Naive thymus-derived CD4-positive, alpha-beta T cell (primary cell): ENCODE data around the gene ATP8A2. TPM values are rescaled to one million over a fixed set of nuclear protein-coding genes. Genes with fewer than 3 reads are reported as not detected.

Experiments
- ATAC-seq: fragments of 150-1000 bp; cut with Tn5 transposase; 2 replicates; pipeline ENCODE4 v1.10.0; 2021; ENCODE audit warnings: mild to moderate bottlenecking, moderate library complexity
- CTCF ChIA-PET: fragments of 350-600 bp; sonication (Branson Sonifier 250); formaldehyde crosslinking; loops from one replicate; lab custom pipeline; 2021; ENCODE audit warnings: antibody characterized with exemption; lab: Charles Lee
- POLR2A ChIA-PET: fragments of 350-600 bp; sonication (Branson Sonifier 250); formaldehyde crosslinking; loops from one replicate; lab custom pipeline; 2021; ENCODE audit warnings: antibody characterized with exemption, inconsistent platforms; lab: Charles Lee
- DNase-seq, 9 donors: peaks; one replicate each; pipeline versions ENCODE4 v3.0.0 to v3.0.0-alpha.2; 2020 to 2022; ENCODE audit warnings: mixed read lengths in 1 of 9
- H3K27ac ChIP-seq: one replicate; pipeline ENCODE4 v1.7.0; 2013; ENCODE audit warnings: mild to moderate bottlenecking, low read depth, low read length, moderate library complexity
- H3K27me3 ChIP-seq, 2 donors: one replicate each; pipeline ENCODE4 v1.7.0; 2013; ENCODE audit warnings: low read length in 2 of 2, mild to moderate bottlenecking in 2 of 2, moderate library complexity in 2 of 2; ENCODE audit not compliant: control insufficient read depth in 2 of 2, insufficient read depth in 2 of 2
- H3K36me3 ChIP-seq, 3 experiments: 1 replicate in 2 of 3; 2 replicates in 1 of 3; pipeline ENCODE4 v1.7.0; 2013; ENCODE audit warnings: low read length in 3 of 3, mild to moderate bottlenecking in 3 of 3, moderate library complexity in 1 of 3; ENCODE audit not compliant: insufficient read depth in 3 of 3, control insufficient read depth in 2 of 3
- H3K4me1 ChIP-seq, 2 donors: one replicate each; pipeline ENCODE4 v1.7.0; 2013; ENCODE audit warnings: low read length in 2 of 2, mild to moderate bottlenecking in 2 of 2, moderate library complexity in 1 of 2; ENCODE audit not compliant: control insufficient read depth in 2 of 2, insufficient read depth in 2 of 2
- H3K4me3 ChIP-seq: 2 replicates; pipeline ENCODE4 v1.7.0; 2013; ENCODE audit warnings: mild to moderate bottlenecking, low read length
- H3K9me3 ChIP-seq, 3 experiments: 1 replicate in 2 of 3; 2 replicates in 1 of 3; pipeline ENCODE4 v1.7.0; 2013; ENCODE audit warnings: low read length in 3 of 3; ENCODE audit not compliant: control insufficient read depth in 2 of 3
- H3K27ac Mint-ChIP-seq, 9 donors: one replicate each; pipeline ENCODE4 v1.8.0; 2020 to 2022; ENCODE audit warnings: mixed read lengths in 9 of 9, mild to moderate bottlenecking in 8 of 9, moderate library complexity in 5 of 9, inconsistent platforms in 2 of 9
- H3K27me3 Mint-ChIP-seq, 5 donors: one replicate each; pipeline ENCODE4 v1.8.0; 2021 to 2022; ENCODE audit warnings: mixed read lengths in 5 of 5, mild to moderate bottlenecking in 1 of 5
- H3K36me3 Mint-ChIP-seq, 5 donors: one replicate each; pipeline ENCODE4 v1.8.0; 2020 to 2022; ENCODE audit warnings: mixed read lengths in 5 of 5, mild to moderate bottlenecking in 3 of 5, inconsistent platforms in 1 of 5
- H3K4me1 Mint-ChIP-seq, 7 donors: one replicate each; pipeline ENCODE4 v1.8.0; 2020 to 2022; ENCODE audit warnings: mixed read lengths in 7 of 7, mild to moderate bottlenecking in 3 of 7, inconsistent platforms in 1 of 7
- H3K4me3 Mint-ChIP-seq, 10 donors: one replicate each; pipeline ENCODE4 v1.8.0; 2020 to 2022; ENCODE audit warnings: mild to moderate bottlenecking in 10 of 10, mixed read lengths in 10 of 10, moderate library complexity in 6 of 10, inconsistent platforms in 2 of 10
- H3K9me3 Mint-ChIP-seq, 11 donors: one replicate each; pipeline ENCODE4 v1.8.0; 2020 to 2022; ENCODE audit warnings: mixed read lengths in 11 of 11, mild to moderate bottlenecking in 4 of 11, inconsistent platforms in 1 of 11, moderate library complexity in 1 of 11
- intact Hi-C, 2 donors: fragments of 100-400 bp; cut with micrococcal nuclease; formaldehyde crosslinking; loops; one replicate each; pipeline ENCODE4 v1.15.1; 2023
- polyA plus RNA-seq, 2 donors: library from polyadenylated mRNA; unstranded; fragments of 300-500 nt; fragmentation: Illumina TruSeq; gene quantifications; one replicate each; pipeline ENCODE4 v1.2.3, GENCODE V29; 2021
- total RNA-seq, 6 experiments: library from RNA in 5 of 6; stranded (reverse) in 5 of 6; gene quantifications; 1 replicate in 5 of 6; 2 replicates in 1 of 6; pipeline ENCODE4 v1.2.3 and lab custom pipeline; 2021 to 2026

Gene ATP8A2
- total and polyA plus RNA-seq, 7 experiments from 2014 or later = 0.56 to 2.4 (median 1.2) TPM

DNA sequence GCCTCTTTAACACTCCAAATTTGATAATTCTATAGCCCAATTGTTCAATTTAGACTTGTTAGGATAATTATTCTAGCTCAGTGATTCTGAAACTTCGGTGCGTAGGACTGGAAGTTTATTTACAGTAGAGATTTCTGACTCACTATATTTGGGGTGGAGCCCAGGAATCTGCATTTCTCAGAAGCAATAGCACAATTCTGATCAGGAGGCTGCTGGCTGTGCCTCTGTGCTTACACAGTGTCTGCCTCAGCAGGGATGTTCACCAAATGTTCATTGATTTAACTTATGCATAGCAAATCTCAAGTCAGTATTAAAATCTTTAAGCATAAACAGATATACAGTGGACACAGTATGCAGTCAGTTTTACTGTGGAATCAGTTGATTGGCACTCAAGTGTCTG lies 45.8 kb downstream of the ATP8A2 start:
- Mint-ChIP-seq H3K4me1 (no peaks in the 10 kb centered on the region), H3K27me3 (peaks cover 24 to 42% (median 31%) of the 10 kb centered on the region in 5 donors), H3K27ac (no peak overlapping the region), H3K9me3 (peaks cover 0 to 3% (median 0%) of the 10 kb centered on the region in 11 donors), H3K4me3 (no peak overlapping the region), H3K36me3 (no peaks in the 10 kb centered on the region)
- Histone ChIP-seq H3K27ac (no peak overlapping the region), H3K4me1 (no peaks in the 10 kb centered on the region), H3K4me3 (no peak overlapping the region), H3K36me3 (no peaks in the 10 kb centered on the region), H3K27me3 (no peaks in the 10 kb centered on the region), H3K9me3 (no peaks in the 10 kb centered on the region)
- no peak for DNase-seq
- intact Hi-C loops = no loop called here
- ChIA-PET POLR2A (no interaction called here), CTCF (no interaction called here)
- ATAC-seq = no peak

GRCh38 chr13:25420161-25420560 lies 48.4 kb downstream of the ATP8A2 start:
- H3K27ac ChIP-seq = no peak overlapping the region
- H3K9me3 ChIP-seq = no peaks in the 10 kb centered on the region
- Mint-ChIP-seq H3K4me1 (no peaks in the 10 kb centered on the region), H3K27ac (no peak overlapping the region), H3K36me3 (no peaks in the 10 kb centered on the region), H3K4me3 (no peak overlapping the region), H3K9me3 (peaks cover 0 to 4% (median 0%) of the 10 kb centered on the region in 11 donors), H3K27me3 (peaks cover 23 to 38% (median 37%) of the 10 kb centered on the region in 5 donors)
- intact Hi-C loops = no loop called here
- H3K36me3 ChIP-seq = no peaks in the 10 kb centered on the region
- DNase-seq (no peak), ATAC-seq (no peak)
- POLR2A ChIA-PET = no interaction called here
- H3K4me3 ChIP-seq = no peak overlapping the region
- CTCF ChIA-PET = interaction anchor here (1.4 kb wide), 1 partner anchor 11 kb away, joined by 3 read pairs; no protein-coding TSS in a partner anchor
- no peaks in the 10 kb centered on the region for H3K27me3 ChIP-seq
- no peaks in the 10 kb centered on the region for H3K4me1 ChIP-seq

- CTCF ChIA-PET = no interaction called here
- no peaks in the 10 kb centered on the region for H3K36me3 Mint-ChIP-seq
- no peaks in the 10 kb centered on the region for H3K27me3 ChIP-seq
- H3K4me3 ChIP-seq = no peak overlapping the region
- H3K4me1 Mint-ChIP-seq = no peaks in the 10 kb centered on the region
- peaks cover 0 to 5% (median 0%) of the 10 kb centered on the region in 11 donors for H3K9me3 Mint-ChIP-seq
- H3K36me3 ChIP-seq = no peaks in the 10 kb centered on the region
- no peak overlapping the region for H3K4me3 Mint-ChIP-seq
- no peak overlapping the region for H3K27ac Mint-ChIP-seq
- no peaks in the 10 kb centered on the region for H3K9me3 ChIP-seq
- no peaks in the 10 kb centered on the region for H3K4me1 ChIP-seq
- DNase-seq = no peak
- POLR2A ChIA-PET = no interaction called here
- H3K27me3 Mint-ChIP-seq = peaks cover 19 to 34% (median 25%) of the 10 kb centered on the region in 5 donors
- ATAC-seq = no peak
- H3K27ac ChIP-seq = no peak overlapping the region
- intact Hi-C loops = no loop called here
These were observed 49.8 kb downstream of the ATP8A2 start for GRCh38 chr13:25421612-25422011.

GRCh38 chr13:25422153-25422552 lies 50.4 kb downstream of the ATP8A2 start:
- CTCF ChIA-PET = no interaction called here
- Mint-ChIP-seq H3K4me1 (no peaks in the 10 kb centered on the region), H3K36me3 (no peaks in the 10 kb centered on the region), H3K4me3 (no peak overlapping the region), H3K27me3 (peaks cover 19 to 33% (median 22%) of the 10 kb centered on the region in 5 donors), H3K27ac (no peak overlapping the region), H3K9me3 (peaks cover 0 to 5% (median 0%) of the 10 kb centered on the region in 11 donors)
- Histone ChIP-seq H3K4me3 (no peak overlapping the region), H3K9me3 (no peaks in the 10 kb centered on the region), H3K4me1 (no peaks in the 10 kb centered on the region), H3K27ac (no peak overlapping the region), H3K36me3 (no peaks in the 10 kb centered on the region), H3K27me3 (no peaks in the 10 kb centered on the region)
- POLR2A ChIA-PET = no interaction called here
- no peak for ATAC-seq
- intact Hi-C loops = no loop called here
- no peak for DNase-seq

- Mint-ChIP-seq H3K4me1 (no peaks in the 10 kb centered on the region), H3K27ac (no peak overlapping the region), H3K27me3 (peaks cover 10 to 27% (median 12%) of the 10 kb centered on the region in 5 donors), H3K9me3 (peaks cover 0 to 6% (median 0%) of the 10 kb centered on the region in 11 donors), H3K36me3 (no peaks in the 10 kb centered on the region), H3K4me3 (no peak overlapping the region)
- POLR2A ChIA-PET = no interaction called here
- ATAC-seq = no peak
- H3K27me3 ChIP-seq = no peaks in the 10 kb centered on the region
- H3K4me3 ChIP-seq = no peak overlapping the region
- H3K4me1 ChIP-seq = no peaks in the 10 kb centered on the region
- CTCF ChIA-PET = no interaction called here
- DNase-seq = no peak
- no peak overlapping the region for H3K27ac ChIP-seq
- H3K9me3 ChIP-seq = no peaks in the 10 kb centered on the region
- no peaks in the 10 kb centered on the region for H3K36me3 ChIP-seq
- intact Hi-C loops = no loop called here
These were observed 52.1 kb downstream of the ATP8A2 start for GRCh38 chr13:25423831-25424230.

DNA sequence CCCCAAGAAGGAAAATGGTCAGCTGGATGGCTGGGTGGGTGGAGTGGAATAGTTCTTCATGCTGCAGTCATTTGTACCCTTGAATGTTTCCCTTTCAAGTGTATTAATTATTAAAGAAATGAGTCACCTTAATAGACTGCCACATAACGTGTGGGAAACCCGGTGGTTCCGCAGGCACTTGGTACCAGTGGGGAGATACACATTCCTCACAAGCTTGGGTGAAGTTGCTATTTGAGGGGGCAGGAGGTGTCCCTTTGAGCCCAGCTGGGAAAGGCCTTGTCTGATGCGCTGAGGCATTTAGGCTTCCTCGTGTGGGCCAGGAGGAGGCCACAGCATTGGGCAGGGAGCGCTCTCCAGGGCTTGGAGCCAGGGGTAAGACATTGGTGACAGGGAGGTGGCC lies 57.7 kb downstream of the ATP8A2 start:
- H3K36me3 ChIP-seq = no peaks in the 10 kb centered on the region
- DNase-seq (no peak), ATAC-seq (no peak)
- CTCF ChIA-PET = no interaction called here
- Mint-ChIP-seq H3K4me3 (no peak overlapping the region), H3K36me3 (no peaks in the 10 kb centered on the region), H3K27me3 (peaks cover 0 to 38% (median 2%) of the 10 kb centered on the region in 5 donors), H3K27ac (no peak overlapping the region), H3K4me1 (no peaks in the 10 kb centered on the region), H3K9me3 (peaks cover 0 to 6% (median 0%) of the 10 kb centered on the region in 11 donors)
- no peaks in the 10 kb centered on the region for H3K27me3 ChIP-seq
- intact Hi-C loops = no loop called here
- no peak overlapping the region for H3K27ac ChIP-seq
- no peak overlapping the region for H3K4me3 ChIP-seq
- POLR2A ChIA-PET = no interaction called here
- H3K9me3 ChIP-seq = no peaks in the 10 kb centered on the region
- H3K4me1 ChIP-seq = no peaks in the 10 kb centered on the region

DNA sequence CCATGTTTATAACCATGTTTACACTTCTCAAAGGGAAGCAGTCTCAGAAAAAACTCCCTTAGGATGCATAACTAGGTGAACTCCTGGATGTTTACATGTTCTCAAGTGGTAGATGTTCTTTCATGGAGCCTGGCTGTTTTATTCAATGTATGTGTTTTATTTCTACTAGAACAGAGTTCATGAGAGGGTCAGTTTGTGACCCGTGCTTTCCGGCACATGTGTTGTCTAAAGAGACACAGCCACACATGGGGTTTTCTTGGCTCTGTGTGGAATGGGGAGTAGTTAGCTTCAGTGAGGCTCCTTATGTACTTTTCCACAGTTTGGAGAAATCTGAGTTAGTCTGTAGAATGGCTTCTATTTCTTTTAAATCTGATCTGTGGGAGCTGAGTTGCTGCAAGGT lies 60.9 kb downstream of the ATP8A2 start:
- peaks cover 0 to 5% (median 0%) of the 10 kb centered on the region in 11 donors for H3K9me3 Mint-ChIP-seq
- Histone ChIP-seq H3K27me3 (no peaks in the 10 kb centered on the region), H3K36me3 (no peaks in the 10 kb centered on the region), H3K4me1 (no peaks in the 10 kb centered on the region), H3K4me3 (no peak overlapping the region), H3K27ac (no peak overlapping the region), H3K9me3 (no peaks in the 10 kb centered on the region)
- no peak for ATAC-seq
- DNase-seq = no peak
- no peaks in the 10 kb centered on the region for H3K4me1 Mint-ChIP-seq
- intact Hi-C loops = no loop called here
- ChIA-PET CTCF (no interaction called here), POLR2A (no interaction called here)
- no peak overlapping the region for H3K27ac Mint-ChIP-seq
- H3K36me3 Mint-ChIP-seq = no peaks in the 10 kb centered on the region
- no peak overlapping the region for H3K4me3 Mint-ChIP-seq
- H3K27me3 Mint-ChIP-seq = peaks cover 8 to 63% (median 15%) of the 10 kb centered on the region in 5 donors
